Nephron progenitor cell (in vitro differentiated cells): ENCODE measurements around the gene SEMA6C.

Experiments used
- DNase-seq: peaks from one replicate; pipeline ENCODE4 v3.0.0; 2021
- H3K27ac Mint-ChIP-seq: 2 replicates; pipeline ENCODE4 v1.8.0; 2021; ENCODE audit warnings: mild to moderate bottlenecking, moderate library complexity, mixed read lengths
- H3K27me3 Mint-ChIP-seq: 2 replicates; pipeline ENCODE4 v1.8.0; 2021; ENCODE audit warnings: mild to moderate bottlenecking, low read depth, mixed read lengths; ENCODE audit not compliant: poor library complexity
- H3K36me3 Mint-ChIP-seq: 2 replicates; pipeline ENCODE4 v1.8.0; 2021; ENCODE audit warnings: low read depth, mixed read lengths
- H3K4me1 Mint-ChIP-seq: 2 replicates; pipeline ENCODE4 v1.8.0; 2021; ENCODE audit warnings: mixed read lengths
- H3K4me3 Mint-ChIP-seq: 2 replicates; pipeline ENCODE4 v1.8.0; 2021; ENCODE audit warnings: mild to moderate bottlenecking, moderate library complexity, mixed read lengths
- H3K9me3 Mint-ChIP-seq: 2 replicates; pipeline ENCODE4 v1.8.0; 2021; ENCODE audit warnings: mild to moderate bottlenecking, moderate library complexity, mixed read lengths
- CTCF ChIP-seq: fragments of 200-600 bp; sonication (generic); IDR thresholded peaks from 2 replicates; pipeline ENCODE4 v1.5.0; 2021; ENCODE audit warnings: antibody characterized with exemption

The SEMA6C gene

GRCh38 chr1:151135433-151136385, 10.7 kb downstream of the SEMA6C start:
- Mint-ChIP-seq H3K4me1 (peaks cover 15% of the 10 kb centered on the region), H3K27me3 (peaks cover 37% of the 10 kb centered on the region), H3K4me3 (no peak overlapping the region), H3K9me3 (no peaks in the 10 kb centered on the region), H3K27ac (no peak overlapping the region), H3K36me3 (peaks cover 61% of the 10 kb centered on the region)
- no peak for TF ChIP-seq CTCF
- no peak for DNase-seq

- H3K9me3 Mint-ChIP-seq = no peaks in the 10 kb centered on the region
- no peak for TF ChIP-seq CTCF
- no peak overlapping the region for H3K4me3 Mint-ChIP-seq
- H3K36me3 Mint-ChIP-seq = peaks cover 61% of the 10 kb centered on the region
- no peak for DNase-seq
- H3K27ac Mint-ChIP-seq = no peak overlapping the region
- H3K4me1 Mint-ChIP-seq = peaks cover 17% of the 10 kb centered on the region
- peaks cover 41% of the 10 kb centered on the region for H3K27me3 Mint-ChIP-seq
Measured at GRCh38 chr1:151134991-151135390, 11.4 kb downstream of the SEMA6C start.

- Mint-ChIP-seq H3K4me1 (peaks cover 17% of the 10 kb centered on the region), H3K36me3 (peaks cover 55% of the 10 kb centered on the region), H3K27me3 (peaks cover 39% of the 10 kb centered on the region), H3K4me3 (no peak overlapping the region), H3K9me3 (no peaks in the 10 kb centered on the region), H3K27ac (no peak overlapping the region)
- no peak for DNase-seq
- no peak for TF ChIP-seq CTCF
Measured at GRCh38 chr1:151134396-151134795, 12.0 kb downstream of the SEMA6C start.

- DNase-seq = peak; percentile 42
- peaks cover 24% of the 10 kb centered on the region for H3K4me1 Mint-ChIP-seq
- H3K4me3 Mint-ChIP-seq = peak overlapping the region; percentile 63
- H3K27ac Mint-ChIP-seq = no peak overlapping the region
- H3K27me3 Mint-ChIP-seq = peaks cover 38% of the 10 kb centered on the region
- H3K36me3 Mint-ChIP-seq = peaks cover 45% of the 10 kb centered on the region
- no peaks in the 10 kb centered on the region for H3K9me3 Mint-ChIP-seq
- no peak for TF ChIP-seq CTCF
Measured at GRCh38 chr1:151133018-151133806, 13.2 kb downstream of the SEMA6C start.

- Mint-ChIP-seq H3K27ac (no peak overlapping the region), H3K36me3 (peaks cover 40% of the 10 kb centered on the region), H3K27me3 (peaks cover 38% of the 10 kb centered on the region), H3K4me3 (peak overlapping the region; percentile 77), H3K9me3 (no peaks in the 10 kb centered on the region), H3K4me1 (peaks cover 24% of the 10 kb centered on the region)
- no peak for DNase-seq
- no peak for TF ChIP-seq CTCF
Measured at GRCh38 chr1:151132335-151133017, 14.0 kb downstream of the SEMA6C start.
